TTC549 (cell line): ENCODE results near the gene PMEPA1.
"Not testable (repeated sequence)": the region's sequence is repeated elsewhere in the genome, so short reads cannot be mapped to it uniquely, and the experiment has no call there.

Experiments used
- FAIRE-seq: peaks from 2 replicates; lab custom pipeline; 2012; peaks lifted over from hg19 to GRCh38; lab: Jason Lieb, UNC

The PMEPA1 gene

GRCh38 chr20:57649617-57650015 lies 60.2 kb downstream of the PMEPA1 start:
- FAIRE-seq, result no peak

GRCh38 chr20:57648878-57649616 lies 60.8 kb downstream of the PMEPA1 start:
- FAIRE-seq, result no peak

GRCh38 chr20:57647933-57648785 lies 61.7 kb downstream of the PMEPA1 start:
- FAIRE-seq, result no peak

GRCh38 chr20:57647006-57647932 lies 62.5 kb downstream of the PMEPA1 start:
- FAIRE-seq, result no peak

GRCh38 chr20:57638895-57639236 lies 70.9 kb downstream of the PMEPA1 start:
- FAIRE-seq, result no peak

- FAIRE-seq, result no peak
These were observed 71.5 kb downstream of the PMEPA1 start for GRCh38 chr20:57638173-57638894.

GRCh38 chr20:57633945-57634491 lies 75.8 kb downstream of the PMEPA1 start:
- no peak for FAIRE-seq

GRCh38 chr20:57632286-57632685 lies 77.5 kb downstream of the PMEPA1 start:
- no peak for FAIRE-seq

- no peak for FAIRE-seq
These were observed 79.8 kb downstream of the PMEPA1 start for GRCh38 chr20:57630061-57630460.

- FAIRE-seq, result not testable (repeated sequence)
These were observed 80.3 kb downstream of the PMEPA1 start for GRCh38 chr20:57629491-57629901.

GRCh38 chr20:57628962-57629308 lies 80.9 kb downstream of the PMEPA1 start:
- not testable (repeated sequence) for FAIRE-seq

GRCh38 chr20:57628047-57628961 lies 81.5 kb downstream of the PMEPA1 start:
- FAIRE-seq, result no peak

- no peak for FAIRE-seq
These were observed 82.5 kb downstream of the PMEPA1 start for GRCh38 chr20:57627339-57627738.

GRCh38 chr20:57625978-57626377 lies 83.8 kb downstream of the PMEPA1 start:
- no peak for FAIRE-seq

- no peak for FAIRE-seq
These were observed 84.4 kb downstream of the PMEPA1 start for GRCh38 chr20:57625181-57625958.

- FAIRE-seq, result no peak
These were observed 85.7 kb downstream of the PMEPA1 start for GRCh38 chr20:57624124-57624523.

- FAIRE-seq, result no peak
These were observed 87.0 kb downstream of the PMEPA1 start for GRCh38 chr20:57622579-57623381.

- no peak for FAIRE-seq
These were observed 87.6 kb downstream of the PMEPA1 start for GRCh38 chr20:57622201-57622570.
